Cardiac fibroblast (primary cell): ENCODE measurements around the gene USP24.

Source experiments
- DNase-seq, 2 donors: peaks; one replicate each; pipeline versions ENCODE4 v3.0.0 to v3.0.0-alpha.2; 2010; ENCODE audit warnings: low read depth in 2 of 2
- H3K4me3 ChIP-seq, 2 donors: replicated peaks in 1 of 2; 1 replicate in 1 of 2; 2 replicates in 1 of 2; pipeline ENCODE4 v1.5.1; 2011; ENCODE audit warnings: low read depth in 2 of 2, low read length in 2 of 2, mild to moderate bottlenecking in 2 of 2, moderate library complexity in 1 of 2
- TF ChIP-seq, protein P1 (sequence below): IDR thresholded peaks from one replicate; pipeline ENCODE4 v1.5.1; 2011; ENCODE audit warnings: low read depth, mild to moderate bottlenecking, low read length, inconsistent platforms

USP24 gene

GRCh38 chr1:55081188-55081904 is 133.8 kb downstream of the USP24 start:
- peak; percentile 83 to 84 for DNase-seq
- TF ChIP-seq, protein P1, sequence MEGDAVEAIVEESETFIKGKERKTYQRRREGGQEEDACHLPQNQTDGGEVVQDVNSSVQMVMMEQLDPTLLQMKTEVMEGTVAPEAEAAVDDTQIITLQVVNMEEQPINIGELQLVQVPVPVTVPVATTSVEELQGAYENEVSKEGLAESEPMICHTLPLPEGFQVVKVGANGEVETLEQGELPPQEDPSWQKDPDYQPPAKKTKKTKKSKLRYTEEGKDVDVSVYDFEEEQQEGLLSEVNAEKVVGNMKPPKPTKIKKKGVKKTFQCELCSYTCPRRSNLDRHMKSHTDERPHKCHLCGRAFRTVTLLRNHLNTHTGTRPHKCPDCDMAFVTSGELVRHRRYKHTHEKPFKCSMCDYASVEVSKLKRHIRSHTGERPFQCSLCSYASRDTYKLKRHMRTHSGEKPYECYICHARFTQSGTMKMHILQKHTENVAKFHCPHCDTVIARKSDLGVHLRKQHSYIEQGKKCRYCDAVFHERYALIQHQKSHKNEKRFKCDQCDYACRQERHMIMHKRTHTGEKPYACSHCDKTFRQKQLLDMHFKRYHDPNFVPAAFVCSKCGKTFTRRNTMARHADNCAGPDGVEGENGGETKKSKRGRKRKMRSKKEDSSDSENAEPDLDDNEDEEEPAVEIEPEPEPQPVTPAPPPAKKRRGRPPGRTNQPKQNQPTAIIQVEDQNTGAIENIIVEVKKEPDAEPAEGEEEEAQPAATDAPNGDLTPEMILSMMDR: no peak
- no peak overlapping the region for H3K4me3 ChIP-seq

DNA sequence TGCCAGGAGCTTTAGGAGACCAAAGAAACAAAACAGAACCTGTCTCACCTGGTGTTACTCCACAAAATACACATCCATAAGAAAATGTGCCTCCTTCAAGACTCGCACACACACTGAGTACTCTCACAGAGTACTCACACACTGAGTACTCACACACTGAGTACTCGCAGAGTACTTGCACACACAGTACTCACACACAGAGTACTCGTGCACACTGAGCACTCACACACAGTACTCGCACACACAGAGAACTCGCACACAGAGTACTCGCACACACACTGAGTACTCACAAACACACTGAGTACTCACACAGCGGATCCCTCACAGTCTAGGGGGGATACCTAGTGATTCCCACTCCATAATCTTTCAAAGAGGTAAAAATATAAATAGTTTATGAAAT is 135.5 kb downstream of the USP24 start:
- TF ChIP-seq, protein P1: no peak
- no peak overlapping the region for H3K4me3 ChIP-seq
- no peak for DNase-seq

DNA sequence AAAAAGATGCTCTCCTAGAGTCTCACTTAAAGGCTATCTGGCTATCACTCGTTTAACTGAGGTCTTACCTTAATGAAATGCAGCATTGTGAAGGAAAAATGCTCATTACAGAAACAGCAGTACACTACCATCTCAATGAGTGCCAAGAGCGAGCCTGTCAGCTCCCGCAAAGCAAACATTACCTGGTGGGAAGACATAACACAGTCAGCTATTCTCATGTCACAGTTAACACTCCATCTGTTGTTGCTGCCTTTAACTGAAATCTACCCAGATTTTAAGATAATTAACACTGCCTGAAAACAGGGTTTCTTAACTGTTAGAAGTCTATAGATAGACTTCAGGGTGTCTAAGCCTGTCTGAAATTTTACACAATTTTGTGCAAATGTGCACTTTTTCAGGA is 136.7 kb downstream of the USP24 start:
- TF ChIP-seq, protein P1: no peak
- no peak for DNase-seq
- H3K4me3 ChIP-seq: no peak overlapping the region

GRCh38 chr1:55076356-55076755 is 138.8 kb downstream of the USP24 start:
- no peak for DNase-seq
- TF ChIP-seq, protein P1: no peak
- H3K4me3 ChIP-seq: no peak overlapping the region

- TF ChIP-seq, protein P1: no peak
- no peak for DNase-seq
- H3K4me3 ChIP-seq: no peak overlapping the region
Measured at GRCh38 chr1:55074455-55074854, 140.7 kb downstream of the USP24 start.

- DNase-seq: no peak
- TF ChIP-seq, protein P1: no peak
- no peak overlapping the region for H3K4me3 ChIP-seq
Measured at GRCh38 chr1:55073187-55073916, 141.8 kb downstream of the USP24 start.

DNA sequence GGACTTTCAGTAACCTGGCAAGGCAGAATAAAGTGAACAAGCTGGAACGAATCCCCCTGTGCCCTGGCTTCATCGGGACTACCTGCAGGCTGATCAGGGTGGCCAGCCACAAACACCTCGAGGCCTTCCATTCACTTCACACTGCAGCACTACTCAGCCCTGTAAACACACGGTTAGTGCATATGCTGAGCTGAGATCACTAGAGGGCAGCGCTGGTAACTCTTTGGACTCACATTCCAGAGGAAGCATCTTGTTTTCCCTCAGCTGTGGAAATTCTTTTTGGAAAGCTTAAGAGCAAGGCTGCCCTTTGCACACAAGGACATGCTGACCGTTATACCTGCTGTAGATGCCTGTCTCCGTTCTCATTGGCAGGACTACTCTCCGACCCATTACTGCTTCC is 143.7 kb downstream of the USP24 start:
- DNase-seq: peak; percentile 69 to 76
- TF ChIP-seq, protein P1: peak; percentile 57
- H3K4me3 ChIP-seq: no peak overlapping the region
